Measurements from ENCODE around the gene ENC1.

DNA sequence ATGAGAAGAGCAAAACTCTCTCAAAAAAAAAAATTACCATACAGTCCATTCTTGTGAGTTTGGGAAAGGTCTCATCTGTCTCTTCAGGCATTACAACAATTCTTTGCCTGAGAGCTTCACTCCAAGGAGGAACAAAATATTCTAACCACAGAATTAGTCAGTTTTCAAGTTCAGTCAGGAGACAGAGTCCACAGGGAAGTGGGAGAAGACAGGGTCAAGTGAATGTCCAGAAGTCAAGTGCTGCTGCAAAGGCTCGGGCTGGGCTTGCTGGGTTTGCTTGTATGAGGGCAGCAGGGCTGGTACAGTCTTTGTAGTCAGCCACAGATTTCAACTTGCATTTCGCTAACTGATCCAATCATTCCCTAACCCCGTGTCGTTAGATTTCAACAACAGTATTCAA, 26.9 kb upstream of the ENC1 start:
- TF ChIP-seq POLR2A (IDR thresholded peaks at IDR 0.05), result no peak
- TF ChIP-seq, protein P1, sequence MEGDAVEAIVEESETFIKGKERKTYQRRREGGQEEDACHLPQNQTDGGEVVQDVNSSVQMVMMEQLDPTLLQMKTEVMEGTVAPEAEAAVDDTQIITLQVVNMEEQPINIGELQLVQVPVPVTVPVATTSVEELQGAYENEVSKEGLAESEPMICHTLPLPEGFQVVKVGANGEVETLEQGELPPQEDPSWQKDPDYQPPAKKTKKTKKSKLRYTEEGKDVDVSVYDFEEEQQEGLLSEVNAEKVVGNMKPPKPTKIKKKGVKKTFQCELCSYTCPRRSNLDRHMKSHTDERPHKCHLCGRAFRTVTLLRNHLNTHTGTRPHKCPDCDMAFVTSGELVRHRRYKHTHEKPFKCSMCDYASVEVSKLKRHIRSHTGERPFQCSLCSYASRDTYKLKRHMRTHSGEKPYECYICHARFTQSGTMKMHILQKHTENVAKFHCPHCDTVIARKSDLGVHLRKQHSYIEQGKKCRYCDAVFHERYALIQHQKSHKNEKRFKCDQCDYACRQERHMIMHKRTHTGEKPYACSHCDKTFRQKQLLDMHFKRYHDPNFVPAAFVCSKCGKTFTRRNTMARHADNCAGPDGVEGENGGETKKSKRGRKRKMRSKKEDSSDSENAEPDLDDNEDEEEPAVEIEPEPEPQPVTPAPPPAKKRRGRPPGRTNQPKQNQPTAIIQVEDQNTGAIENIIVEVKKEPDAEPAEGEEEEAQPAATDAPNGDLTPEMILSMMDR (IDR thresholded peaks at IDR 0.05), result no peak

Data from heart left ventricle (tissue), 13 donors.